IPS DF 4.7 (cell line): Measurements from ENCODE around the gene BIVM.

Experiments
- DNase-seq: peaks from one replicate; pipeline ENCODE4 v3.0.0-alpha.2; 2013; ENCODE audit warnings: low spot score; ENCODE audit errors: extremely low read depth

The BIVM gene

GRCh38 chr13:102839462-102839861 is 40.5 kb downstream of the BIVM start:
- no peak for DNase-seq

GRCh38 chr13:102845289-102845629 is 46.3 kb downstream of the BIVM start:
- no peak for DNase-seq

GRCh38 chr13:102845630-102846260 is 46.8 kb downstream of the BIVM start, which contains the start of gene ERCC5:
Gene ERCC5 (plus strand): TSS chr13:102846032. CDS start chr13:102846267, 235 bp downstream.
- peak; percentile 87 for DNase-seq

- no peak for DNase-seq
These were observed 47.5 kb downstream of the BIVM start for GRCh38 chr13:102846261-102847015.

GRCh38 chr13:102847272-102848234 is 48.6 kb downstream of the BIVM start:
- no peak for DNase-seq

GRCh38 chr13:102848956-102849355 is 50.0 kb downstream of the BIVM start:
- no peak for DNase-seq

- DNase-seq, result no peak
These were observed 53.6 kb downstream of the BIVM start for GRCh38 chr13:102852556-102852955.

GRCh38 chr13:102854675-102855074 is 55.8 kb downstream of the BIVM start:
- DNase-seq, result no peak

- DNase-seq, result no peak
These were observed 57.6 kb downstream of the BIVM start for GRCh38 chr13:102856557-102856956.

- DNase-seq, result no peak
These were observed 63.8 kb downstream of the BIVM start for GRCh38 chr13:102862624-102863210.

- DNase-seq, result no peak
These were observed 64.7 kb downstream of the BIVM start for GRCh38 chr13:102863590-102863989.

GRCh38 chr13:102868366-102868936 is 69.5 kb downstream of the BIVM start:
- DNase-seq, result no peak

GRCh38 chr13:102869948-102870676 is 71.2 kb downstream of the BIVM start:
- DNase-seq, result no peak

GRCh38 chr13:102870677-102871415 is 71.9 kb downstream of the BIVM start:
- DNase-seq, result no peak

- DNase-seq, result no peak
These were observed 73.2 kb downstream of the BIVM start for GRCh38 chr13:102872131-102872530.

- no peak for DNase-seq
These were observed 73.6 kb downstream of the BIVM start for GRCh38 chr13:102872531-102872930.

GRCh38 chr13:102873653-102874052 is 74.7 kb downstream of the BIVM start:
- DNase-seq, result no peak

GRCh38 chr13:102875256-102875655 is 76.3 kb downstream of the BIVM start:
- DNase-seq, result no peak

GRCh38 chr13:102877303-102877702 is 78.4 kb downstream of the BIVM start:
- no peak for DNase-seq

- no peak for DNase-seq
These were observed 79.6 kb downstream of the BIVM start for GRCh38 chr13:102878481-102878880.
